ENCODE results near the gene SDHA.

GRCh38 chr5:194102-194501 is 24.0 kb upstream of the SDHA start:
- TF ChIP-seq POLR2A (IDR thresholded peaks at IDR 0.05) = peak in 1 of 2 donors; percentile 32
- TF ChIP-seq, protein P1, sequence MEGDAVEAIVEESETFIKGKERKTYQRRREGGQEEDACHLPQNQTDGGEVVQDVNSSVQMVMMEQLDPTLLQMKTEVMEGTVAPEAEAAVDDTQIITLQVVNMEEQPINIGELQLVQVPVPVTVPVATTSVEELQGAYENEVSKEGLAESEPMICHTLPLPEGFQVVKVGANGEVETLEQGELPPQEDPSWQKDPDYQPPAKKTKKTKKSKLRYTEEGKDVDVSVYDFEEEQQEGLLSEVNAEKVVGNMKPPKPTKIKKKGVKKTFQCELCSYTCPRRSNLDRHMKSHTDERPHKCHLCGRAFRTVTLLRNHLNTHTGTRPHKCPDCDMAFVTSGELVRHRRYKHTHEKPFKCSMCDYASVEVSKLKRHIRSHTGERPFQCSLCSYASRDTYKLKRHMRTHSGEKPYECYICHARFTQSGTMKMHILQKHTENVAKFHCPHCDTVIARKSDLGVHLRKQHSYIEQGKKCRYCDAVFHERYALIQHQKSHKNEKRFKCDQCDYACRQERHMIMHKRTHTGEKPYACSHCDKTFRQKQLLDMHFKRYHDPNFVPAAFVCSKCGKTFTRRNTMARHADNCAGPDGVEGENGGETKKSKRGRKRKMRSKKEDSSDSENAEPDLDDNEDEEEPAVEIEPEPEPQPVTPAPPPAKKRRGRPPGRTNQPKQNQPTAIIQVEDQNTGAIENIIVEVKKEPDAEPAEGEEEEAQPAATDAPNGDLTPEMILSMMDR (IDR thresholded peaks at IDR 0.05) = no peak

Measured in heart left ventricle (tissue), 13 donors.